NCI-H510A treated with DMSO at 0.1 percent for 48 hours (cell line): ENCODE data around the gene NTSR2.

Experiments
- DNase-seq: peaks from one replicate; lab custom pipeline; 2025; lab: John Stamatoyannopoulos, UW

The NTSR2 gene

GRCh38 chr2:11669454-11670291 lies at the start of gene NTSR2:
Gene NTSR2, minus strand, starts transcription at chr2:11670195. Its CDS starts 66 bp downstream, at chr2:11670129.
- DNase-seq: no peak

DNA sequence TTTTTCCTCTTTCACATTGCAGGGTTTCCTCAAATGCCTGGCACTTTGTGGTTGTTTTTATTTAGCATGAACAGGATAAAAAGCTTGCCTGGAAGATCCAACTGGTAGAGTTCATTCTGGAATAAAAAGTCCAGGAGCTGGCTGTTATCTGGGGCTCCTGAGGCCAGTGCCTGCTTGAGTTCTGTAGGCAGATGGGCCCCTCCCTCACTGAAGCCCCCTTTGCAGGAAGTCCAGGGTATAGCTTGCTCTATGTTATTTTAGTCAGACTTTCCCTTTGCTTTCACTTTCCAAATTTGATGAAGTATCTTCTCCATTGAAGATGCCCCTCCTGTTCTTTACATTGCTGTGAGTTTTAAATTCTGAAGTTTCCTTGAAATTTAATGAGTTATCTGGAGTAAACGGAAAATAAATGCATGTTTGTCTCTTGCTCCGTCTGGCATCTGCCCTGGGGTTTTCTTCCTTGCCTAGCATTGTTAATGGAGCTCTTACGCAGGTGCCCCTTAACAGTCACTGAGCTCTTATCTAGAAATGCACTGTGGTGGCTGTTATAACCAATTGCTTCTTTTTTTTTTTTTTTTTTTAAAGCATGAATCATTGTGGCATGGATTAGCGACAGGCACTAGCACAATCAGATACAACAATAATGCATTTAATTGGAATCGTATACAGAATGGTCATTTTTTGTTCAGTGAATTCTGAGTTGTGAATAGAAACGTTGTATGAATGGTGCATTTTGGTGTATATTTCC lies 49.4 kb upstream of the NTSR2 start:
- DNase-seq: no peak

DNA sequence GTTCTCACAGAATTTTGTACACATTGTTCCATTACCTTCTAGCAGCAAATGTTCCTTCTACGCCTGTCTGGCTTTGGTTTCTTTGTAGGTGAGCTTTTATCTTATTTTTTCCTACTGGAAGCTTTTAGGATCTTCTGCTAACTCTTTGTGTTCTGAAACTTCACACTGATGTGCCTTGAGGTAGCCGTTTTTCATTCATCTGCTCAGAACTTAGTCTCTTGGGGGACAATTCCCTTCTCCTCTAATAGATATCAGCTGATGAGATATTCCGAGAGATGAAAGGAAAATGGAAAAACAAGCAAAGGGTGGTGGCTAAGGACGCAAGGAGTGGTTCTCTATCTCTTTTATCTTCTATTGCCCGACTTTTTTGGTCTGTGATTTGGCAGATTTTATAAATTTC lies 48.6 kb upstream of the NTSR2 start:
- no peak for DNase-seq

- no peak for DNase-seq
Measured at GRCh38 chr2:11717623-11718022, 47.6 kb upstream of the NTSR2 start.

DNA sequence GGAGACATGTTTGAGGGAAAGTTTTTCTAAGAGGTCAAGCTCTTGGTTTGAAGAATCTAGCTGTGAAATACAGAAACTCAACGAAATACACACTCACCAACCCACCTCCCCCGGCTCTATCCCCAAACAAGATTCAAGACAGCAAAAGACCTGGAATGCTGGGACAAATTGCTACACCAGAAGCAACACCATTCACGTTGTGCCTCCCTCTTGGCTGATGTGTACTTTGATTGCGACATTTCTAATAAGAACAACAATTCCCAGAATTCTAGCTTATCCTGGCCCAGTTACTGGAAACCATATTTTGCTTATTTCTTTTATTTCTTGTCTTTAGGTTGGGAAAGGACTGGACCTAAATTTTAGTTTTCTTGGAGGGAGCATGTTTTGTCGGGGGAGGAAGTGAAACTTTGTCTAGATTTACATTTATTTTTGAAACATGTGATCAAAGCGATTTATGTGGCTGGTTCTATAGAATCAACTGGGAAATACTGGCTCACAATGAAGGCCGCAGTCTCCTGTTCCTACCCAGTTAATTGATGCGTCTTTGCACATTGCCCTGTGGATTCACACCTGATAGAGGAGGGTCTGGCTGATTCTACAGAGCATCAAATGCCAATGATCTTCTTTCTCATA lies 46.8 kb upstream of the NTSR2 start:
- no peak for DNase-seq

GRCh38 chr2:11715987-11716652 lies 46.1 kb upstream of the NTSR2 start:
- DNase-seq: no peak

DNA sequence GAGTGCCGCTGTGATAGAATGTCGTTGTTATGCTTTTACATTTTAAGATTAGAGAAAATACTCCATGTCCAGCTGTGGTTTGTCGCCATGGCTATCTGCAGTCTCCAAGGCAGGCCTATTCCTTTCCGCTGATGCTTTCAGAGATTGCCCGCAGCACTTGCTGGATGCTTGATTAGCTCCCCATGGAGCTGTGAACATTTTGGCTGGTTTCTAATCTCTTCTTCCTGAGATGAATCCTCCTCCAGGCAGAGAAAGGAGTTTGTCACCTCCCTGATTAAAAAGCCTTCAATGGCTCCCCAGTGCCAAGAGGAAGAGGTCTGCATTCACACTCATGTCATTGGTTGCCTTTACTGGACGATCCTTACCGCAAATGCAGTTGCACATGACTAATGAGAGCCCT lies 43.8 kb upstream of the NTSR2 start:
- no peak for DNase-seq

GRCh38 chr2:11712866-11713265 lies 42.9 kb upstream of the NTSR2 start:
- no peak for DNase-seq

- DNase-seq: no peak
Measured at GRCh38 chr2:11711751-11712150, 41.8 kb upstream of the NTSR2 start.

- no peak for DNase-seq
Measured at GRCh38 chr2:11711354-11711716, 41.3 kb upstream of the NTSR2 start.

- DNase-seq: no peak
Measured at GRCh38 chr2:11710632-11711353, 40.8 kb upstream of the NTSR2 start.

DNA sequence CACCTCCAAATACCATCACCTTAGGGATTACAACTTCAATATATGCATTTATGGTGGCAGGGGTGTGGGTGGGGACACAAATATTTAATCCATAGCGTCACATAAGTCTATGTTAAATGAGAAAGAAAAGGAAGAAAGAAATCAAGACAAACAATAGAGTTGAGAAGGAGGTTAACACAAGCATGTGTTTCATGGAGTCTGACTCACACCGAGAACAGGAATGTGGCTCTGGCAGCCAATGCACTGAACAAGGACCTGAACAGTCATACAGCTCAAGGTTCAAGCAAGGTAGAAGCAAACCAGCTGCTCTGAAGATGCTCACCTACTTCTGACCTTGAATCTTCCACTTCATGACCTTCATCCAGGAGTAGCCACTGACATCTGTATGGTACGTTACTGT lies 40.2 kb upstream of the NTSR2 start:
- no peak for DNase-seq

GRCh38 chr2:11709293-11709692 lies 39.3 kb upstream of the NTSR2 start:
- DNase-seq: no peak

DNA sequence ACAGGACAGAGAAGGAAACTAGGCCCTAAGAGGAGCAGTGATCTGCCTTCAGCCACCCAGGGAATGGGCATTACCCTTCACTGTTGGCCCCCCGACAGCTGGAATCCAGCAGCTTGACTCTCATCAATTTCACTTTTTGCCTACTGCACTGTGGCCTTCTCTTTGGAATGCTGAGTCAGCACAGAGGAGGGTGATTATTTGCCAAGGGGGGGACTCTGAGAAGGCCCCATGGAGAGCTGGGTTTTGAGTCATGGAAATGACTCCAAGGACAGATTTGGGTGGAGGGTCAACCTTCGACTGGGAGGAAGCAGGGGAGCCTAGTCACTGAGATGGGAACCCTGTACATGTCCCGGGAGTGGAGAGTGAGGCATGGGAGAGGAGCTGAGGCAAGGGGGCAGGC lies 38.1 kb upstream of the NTSR2 start:
- DNase-seq: no peak

GRCh38 chr2:11705711-11706110 lies 35.7 kb upstream of the NTSR2 start:
- no peak for DNase-seq

DNA sequence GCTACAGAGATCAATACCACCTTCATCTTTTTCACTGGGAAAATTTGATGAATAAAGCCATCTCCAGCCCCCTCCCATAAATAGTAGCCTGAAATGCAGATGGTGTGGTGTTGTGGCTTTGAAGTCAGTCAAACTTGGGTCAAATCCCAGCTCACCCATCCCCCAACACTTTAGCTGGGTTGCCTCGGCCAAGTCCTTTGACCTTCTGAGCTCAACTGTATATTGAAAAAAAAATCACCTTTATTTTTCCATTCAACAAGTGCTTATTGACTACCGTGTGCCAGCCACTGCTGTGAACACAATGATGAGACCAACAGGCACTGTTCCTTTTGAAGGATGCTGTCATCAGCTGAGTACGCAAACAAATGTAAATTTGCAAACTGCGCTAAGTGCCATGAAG lies 35.1 kb upstream of the NTSR2 start:
- DNase-seq: peak; percentile 69

DNA sequence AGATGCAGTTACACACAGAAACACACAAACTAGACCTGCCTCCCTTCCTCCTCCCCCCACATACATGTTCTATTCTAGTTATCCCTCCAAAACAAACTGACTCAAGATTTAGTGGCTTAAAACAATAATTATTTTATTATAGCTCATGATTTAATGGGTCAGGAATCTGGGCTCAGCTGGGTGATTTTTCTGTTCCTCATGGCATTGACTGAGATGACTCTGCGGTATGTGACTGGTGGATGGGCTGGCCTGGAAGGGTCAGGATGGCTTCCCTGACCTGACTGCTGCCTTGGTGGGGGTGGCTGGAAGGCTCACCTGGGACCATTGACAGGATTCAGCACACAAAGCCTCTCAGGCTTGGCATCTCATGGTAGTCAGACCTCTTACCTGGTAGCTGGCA lies 33.7 kb upstream of the NTSR2 start:
- DNase-seq: no peak

- no peak for DNase-seq
Measured at GRCh38 chr2:11702946-11703345, 33.0 kb upstream of the NTSR2 start.

- DNase-seq: peak; percentile 68
Measured at GRCh38 chr2:11701751-11702301, 31.8 kb upstream of the NTSR2 start.

GRCh38 chr2:11701206-11701605 lies 31.2 kb upstream of the NTSR2 start:
- DNase-seq: peak; percentile 68
